ENCODE data around the gene XAGE3. TPM values are rescaled to one million over a fixed set of nuclear protein-coding genes. Genes with fewer than 3 reads are reported as not detected.
"Not testable (repeated sequence)": the region's sequence is repeated elsewhere in the genome, so short reads cannot be mapped to it uniquely, and the experiment has no call there.

XAGE3 gene
- polyA plus RNA-seq, 3 donors = 0.40 TPM; not detected in 2

DNA sequence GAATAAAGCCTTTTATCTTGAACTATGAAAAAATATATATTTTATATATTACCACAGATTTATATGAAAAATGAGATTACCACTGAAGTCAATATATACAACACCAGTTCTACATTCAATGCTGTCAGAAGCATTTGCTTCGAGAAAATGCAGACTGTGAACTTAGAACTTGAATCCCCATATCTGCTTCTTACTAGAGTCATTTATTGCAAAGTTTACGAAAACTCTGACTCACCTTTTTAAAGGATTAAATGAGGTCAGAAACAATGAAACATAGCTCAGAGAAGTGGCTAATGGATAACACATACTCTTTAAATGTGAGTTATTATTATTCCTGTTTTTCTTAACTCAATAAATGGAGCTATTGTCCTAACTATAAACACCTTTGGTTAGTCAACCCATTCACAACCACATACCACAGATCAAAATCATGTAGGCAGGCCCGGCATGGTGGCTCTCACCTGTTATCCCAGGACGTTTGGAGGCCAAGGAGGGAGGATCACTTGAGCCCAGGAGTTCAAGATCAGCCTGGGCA lies 10.8 kb downstream of the XAGE3 start:
- not testable (repeated sequence) for H3K27ac ChIP-seq (ENCODE audit: low read depth, low read length)
- WGBS, 3 donors = 50 to 52% (median 51%) methylated on average over 3 to 4 of the region's 4 CpGs

DNA sequence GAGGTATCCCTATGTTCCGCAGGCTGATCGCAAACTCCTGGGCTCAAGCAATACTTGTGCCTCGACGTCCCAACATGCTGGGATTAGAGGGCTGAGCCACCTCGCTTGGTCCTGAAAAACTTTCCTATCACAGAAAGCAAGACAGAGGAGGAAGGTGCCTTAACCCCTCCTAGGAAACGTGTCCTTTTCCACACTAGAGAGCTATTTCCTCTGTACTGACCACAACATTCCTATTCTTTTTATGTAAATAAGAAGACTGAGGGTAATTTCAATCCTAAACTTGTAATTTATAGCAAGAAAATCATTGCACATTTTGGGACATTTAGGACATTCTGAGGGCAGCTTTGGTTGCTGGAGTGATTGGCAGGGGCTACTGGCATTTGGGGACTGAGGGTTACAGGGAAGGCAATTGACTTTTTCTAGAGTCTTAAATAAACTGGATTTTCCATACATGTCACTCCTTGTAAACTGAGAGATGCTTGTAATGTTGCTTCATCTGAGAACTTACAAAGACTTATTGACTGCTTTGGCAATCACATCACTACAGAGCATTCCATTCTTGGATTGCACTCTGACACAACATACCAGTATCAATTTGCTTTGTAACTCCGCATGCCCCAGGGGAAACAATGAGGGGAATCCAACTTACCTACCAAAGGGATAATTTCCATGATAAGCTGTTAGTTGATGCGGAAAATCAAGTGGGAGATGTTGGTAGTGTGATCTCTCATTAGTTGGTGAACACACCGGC lies 15.6 kb downstream of the XAGE3 start:
- H3K27ac ChIP-seq (ENCODE audit: low read depth, low read length) = no peak overlapping the region
- 74 to 83% (median 78%) methylated on average over 9 of the region's 9 CpGs for WGBS, 3 donors

DNA sequence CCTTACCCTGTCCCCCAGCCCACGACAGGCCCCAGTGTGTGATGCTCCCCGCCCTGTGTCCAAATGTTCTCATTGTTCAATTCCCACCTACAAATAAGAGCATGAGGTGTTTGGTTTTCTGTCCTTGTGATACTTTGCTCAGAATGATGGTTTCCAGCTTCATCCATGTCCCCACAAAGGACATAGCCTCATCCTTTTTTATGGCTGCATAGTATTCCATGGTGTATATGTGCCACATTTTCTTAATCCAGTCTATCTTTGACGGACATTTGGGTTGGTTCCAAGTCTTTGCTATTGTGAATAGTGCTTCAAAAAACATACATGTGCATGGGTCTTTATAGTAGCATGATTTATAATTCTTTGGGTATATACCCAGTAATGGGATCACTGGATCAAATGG lies 24.3 kb downstream of the XAGE3 start:
- WGBS, 3 donors = 69 to 88% (median 76%) methylated on average over 3 of the region's 3 CpGs

DNA sequence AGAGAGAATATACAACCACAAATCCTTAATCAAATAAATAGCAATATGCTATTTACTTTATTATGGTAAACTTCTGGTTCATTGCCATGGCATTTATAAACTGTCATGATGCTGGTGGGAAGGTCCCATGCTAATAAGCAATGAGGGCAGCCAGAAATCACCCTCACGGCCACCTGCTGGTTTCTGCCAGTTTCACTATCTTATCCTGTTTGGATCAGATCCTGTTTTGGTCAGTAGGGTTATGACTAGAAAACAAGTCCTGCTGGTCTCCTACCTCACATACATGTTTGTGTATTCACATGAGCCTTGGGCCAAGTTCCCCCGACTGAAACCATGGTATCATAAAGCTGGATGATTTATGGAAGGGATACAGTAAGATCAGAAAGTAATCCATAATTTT lies 28.7 kb downstream of the XAGE3 start:
- WGBS, 3 donors = 11 to 67% (median 62%) methylated on average over 2 of the region's 2 CpGs
- no peak overlapping the region for H3K27ac ChIP-seq (ENCODE audit: low read depth, low read length)

More for the DNA sequence above, 24.3 kb downstream of the XAGE3 start:
- H3K27ac ChIP-seq (ENCODE audit: low read depth, low read length) = not testable (repeated sequence)

DNA sequence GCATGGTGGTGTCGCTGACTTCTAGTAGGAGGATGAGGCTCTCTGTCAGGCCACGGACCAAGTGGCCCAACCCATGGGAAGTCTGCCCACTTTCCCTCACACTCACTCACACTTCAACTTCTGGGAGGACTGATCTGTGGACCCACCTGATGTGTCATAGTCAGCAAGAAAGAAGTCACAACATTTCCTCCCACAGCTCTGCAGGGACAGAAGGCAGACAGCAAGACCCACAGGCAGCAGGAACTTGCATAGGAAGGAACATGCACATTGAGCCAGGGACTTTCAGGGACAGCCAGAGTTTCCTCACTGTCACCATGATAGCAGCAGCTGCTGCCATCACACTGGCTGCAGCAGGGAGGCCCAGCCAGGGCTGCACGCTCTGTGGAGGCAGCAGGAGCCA lies 37.3 kb downstream of the XAGE3 start:
- H3K27ac ChIP-seq (ENCODE audit: low read depth, low read length) = no peak overlapping the region
- 44 to 68% (median 55%) methylated on average over 3 of the region's 3 CpGs for WGBS, 3 donors

DNA sequence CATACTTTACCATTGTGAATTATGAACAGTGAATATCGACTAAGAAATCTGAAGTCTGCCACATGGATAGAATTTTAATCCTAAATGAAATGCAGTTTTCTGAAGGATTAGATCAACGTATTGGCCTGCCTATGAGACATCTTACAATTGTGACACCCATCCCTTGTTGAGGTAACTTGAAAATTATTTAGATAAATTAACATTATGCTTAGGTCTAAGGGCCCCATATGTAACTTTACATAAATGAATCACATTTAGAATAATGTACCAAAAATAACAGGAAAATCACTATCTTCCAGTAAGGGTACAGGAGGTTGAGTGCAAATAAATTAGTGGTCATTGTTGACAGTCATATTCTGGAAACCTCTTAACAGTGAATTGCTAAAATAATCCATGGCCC lies 43.3 kb downstream of the XAGE3 start:
- no peak overlapping the region for H3K27ac ChIP-seq (ENCODE audit: low read depth, low read length)
- WGBS, 3 donors = 56 to 70% (median 69%) methylated on average over 2 of the region's 2 CpGs

DNA sequence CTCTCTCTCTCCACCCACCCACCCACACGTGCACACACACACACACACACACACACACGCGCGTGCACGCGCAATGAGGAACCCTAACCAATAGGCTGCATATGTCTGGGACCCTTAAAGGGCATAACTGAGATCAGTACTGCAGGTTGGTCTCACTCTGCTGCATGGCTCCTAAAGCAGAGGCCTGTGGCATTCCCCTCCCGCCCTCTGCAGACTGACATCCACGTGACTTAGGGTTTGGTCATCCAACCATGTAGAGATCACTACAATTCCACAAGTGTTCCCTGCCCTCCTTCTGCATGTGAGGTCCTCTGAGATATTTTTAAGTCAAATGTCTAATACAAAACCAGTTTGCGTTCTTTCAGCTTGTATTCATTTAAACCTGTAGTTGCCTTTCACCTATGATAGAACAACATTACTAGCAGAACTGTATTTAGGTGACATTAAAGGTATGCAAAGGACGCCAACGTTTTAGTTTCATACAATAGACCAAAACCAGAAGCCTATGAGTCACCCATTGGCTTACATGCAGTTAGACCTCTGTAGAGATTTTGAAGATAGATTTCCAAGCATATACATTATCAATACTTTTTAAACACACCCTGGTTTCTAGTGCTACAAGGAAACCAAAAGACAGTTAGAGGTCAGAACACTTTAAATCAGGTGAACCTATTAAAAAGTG lies 46.7 kb downstream of the XAGE3 start:
- no peak overlapping the region for H3K27ac ChIP-seq (ENCODE audit: low read depth, low read length)
- WGBS, 3 donors = 79 to 85% (median 80%) methylated on average over 10 to 11 of the region's 11 CpGs

DNA sequence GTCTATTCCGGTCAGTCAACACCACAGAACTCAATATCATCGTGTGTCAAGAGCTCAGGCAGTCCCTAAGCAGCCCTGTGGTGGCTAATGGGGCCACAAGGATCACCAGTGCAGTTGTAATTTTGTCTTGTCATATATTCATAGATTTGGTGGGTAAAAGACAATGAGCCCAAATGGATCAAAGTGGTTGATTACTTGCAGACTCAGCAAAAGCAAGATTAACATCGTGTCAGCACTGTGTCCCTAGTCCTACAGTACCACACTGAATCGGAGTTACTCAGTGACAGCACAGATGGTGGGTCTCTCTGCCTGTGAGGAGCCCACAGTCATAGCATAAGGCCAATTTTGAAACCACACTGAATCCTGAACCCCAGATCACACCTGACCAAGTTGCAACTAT lies 48.1 kb downstream of the XAGE3 start:
- no peak overlapping the region for H3K27ac ChIP-seq (ENCODE audit: low read depth, low read length)
- 76 to 82% (median 76%) methylated on average over 4 of the region's 4 CpGs for WGBS, 3 donors

Other genes with a start within 250 kb of the XAGE3 start
- gene SSX7, start 213.2 kb downstream of the XAGE3 start, polyA plus RNA-seq = not detected
- not detected for gene SSX2, start 160.9 kb downstream of the XAGE3 start, polyA plus RNA-seq
- gene SSX2B, start 116.8 kb downstream of the XAGE3 start, polyA plus RNA-seq = not detected
- not detected for gene SPANXN5, start 70.7 kb downstream of the XAGE3 start, polyA plus RNA-seq
- not detected for gene XAGE5, start 56.8 kb downstream of the XAGE3 start, polyA plus RNA-seq
- gene FAM156B, start 29.2 kb upstream of the XAGE3 start, polyA plus RNA-seq = 10 to 100 TPM; 12.8 to 27.5 (median 20.8) TPM
- gene FAM156A, start 90.4 kb upstream of the XAGE3 start, polyA plus RNA-seq = 10 to 100 TPM in 2 of 3 donors, 1 to 10 TPM in 1; 6.2 to 27.7 (median 13.0) TPM
- 1 to 10 TPM in 1 of 3 donors, under 1 TPM in 2; 0.33 to 2.2 (median 0.42) TPM for gene GPR173, start 180.7 kb upstream of the XAGE3 start, polyA plus RNA-seq
- gene TSPYL2, start 214.3 kb upstream of the XAGE3 start, polyA plus RNA-seq = 10 to 100 TPM; 32.1 to 77.2 (median 42.2) TPM
- gene KANTR, start 226.1 kb upstream of the XAGE3 start, polyA plus RNA-seq = 1 to 10 TPM; 1.7 to 4.7 (median 2.7) TPM